ENCODE data around the gene CCDC8. TPM values are rescaled to one million over a fixed set of nuclear protein-coding genes. Genes with fewer than 3 reads are reported as not detected.
"Not testable (repeated sequence)": the region's sequence is repeated elsewhere in the genome, so short reads cannot be mapped to it uniquely, and the experiment has no call there.

Gene CCDC8
- 34.2 TPM for total RNA-seq
- long read RNA-seq, transcript CCDC8-201 (1 exons, 3,186 nt): major isoform, 127 of 127 reads
- long read RNA-seq, partial matches to known transcripts: 0 of 127 reads
- long read RNA-seq, other reads (novel, unspliced or antisense): 0 of 127 reads

GRCh38 chr19:46413262-46414031 lies at the start of gene CCDC8:
Gene CCDC8 (minus strand): TSS chr19:46413564. CDS start chr19:46412810, 754 bp downstream.
- intact Hi-C loops (cut with DNase I): no loop called here

GRCh38 chr19:46461537-46461936 lies 48.2 kb upstream of the CCDC8 start:
- peak; percentile 2 for DNase-seq (ENCODE audit: low spot score)
- intact Hi-C loops (cut with DNase I): no loop called here

More at GRCh38 chr19:46413262-46414031, at the start of gene CCDC8:
- peak; percentile 94 for DNase-seq (ENCODE audit: low spot score)

GRCh38 chr19:46460981-46461380 lies 47.6 kb upstream of the CCDC8 start:
- intact Hi-C loops (cut with DNase I): no loop called here
- DNase-seq (ENCODE audit: low spot score): no peak

- intact Hi-C loops (cut with DNase I): no loop called here
- DNase-seq (ENCODE audit: low spot score): no peak
These were observed 46.7 kb upstream of the CCDC8 start for GRCh38 chr19:46460055-46460454.

GRCh38 chr19:46456930-46457329 lies 43.6 kb upstream of the CCDC8 start:
- intact Hi-C loops (cut with DNase I): no loop called here
- DNase-seq (ENCODE audit: low spot score): no peak

- no peak for DNase-seq (ENCODE audit: low spot score)
- intact Hi-C loops (cut with DNase I): no loop called here
These were observed 40.9 kb upstream of the CCDC8 start for GRCh38 chr19:46454244-46454643.

- intact Hi-C loops (cut with DNase I): no loop called here
- DNase-seq (ENCODE audit: low spot score): no peak
These were observed 40.3 kb upstream of the CCDC8 start for GRCh38 chr19:46453661-46454060.

GRCh38 chr19:46452186-46452585 lies 38.8 kb upstream of the CCDC8 start:
- intact Hi-C loops (cut with DNase I): no loop called here

GRCh38 chr19:46451352-46451751 lies 38.0 kb upstream of the CCDC8 start:
- intact Hi-C loops (cut with DNase I): no loop called here
- no peak for DNase-seq (ENCODE audit: low spot score)

More at GRCh38 chr19:46452186-46452585, 38.8 kb upstream of the CCDC8 start:
- no peak for DNase-seq (ENCODE audit: low spot score)

GRCh38 chr19:46450737-46451136 lies 37.4 kb upstream of the CCDC8 start:
- intact Hi-C loops (cut with DNase I): no loop called here
- DNase-seq (ENCODE audit: low spot score): no peak

- intact Hi-C loops (cut with DNase I): no loop called here
- DNase-seq (ENCODE audit: low spot score): no peak
These were observed 35.9 kb upstream of the CCDC8 start for GRCh38 chr19:46449228-46449627.

- DNase-seq (ENCODE audit: low spot score): no peak
- intact Hi-C loops (cut with DNase I): no loop called here
These were observed 35.2 kb upstream of the CCDC8 start for GRCh38 chr19:46448601-46449000.

- DNase-seq (ENCODE audit: low spot score): no peak
- intact Hi-C loops (cut with DNase I): no loop called here
These were observed 34.5 kb upstream of the CCDC8 start for GRCh38 chr19:46447824-46448223.

- intact Hi-C loops (cut with DNase I): no loop called here
- no peak for DNase-seq (ENCODE audit: low spot score)
These were observed 33.6 kb upstream of the CCDC8 start for GRCh38 chr19:46447006-46447405.

GRCh38 chr19:46446021-46446420 lies 32.7 kb upstream of the CCDC8 start:
- DNase-seq (ENCODE audit: low spot score): no peak
- intact Hi-C loops (cut with DNase I): no loop called here

- intact Hi-C loops (cut with DNase I): no loop called here
- DNase-seq (ENCODE audit: low spot score): no peak
These were observed 29.6 kb upstream of the CCDC8 start for GRCh38 chr19:46442808-46443450.

GRCh38 chr19:46441866-46442265 lies 28.5 kb upstream of the CCDC8 start:
- DNase-seq (ENCODE audit: low spot score): no peak
- intact Hi-C loops (cut with DNase I): no loop called here

GRCh38 chr19:46435689-46436088 lies 22.3 kb upstream of the CCDC8 start:
- intact Hi-C loops (cut with DNase I); DNase-seq (ENCODE audit: low spot score): not testable (repeated sequence)

- DNase-seq (ENCODE audit: low spot score): no peak
- intact Hi-C loops (cut with DNase I): no loop called here
These were observed 21.6 kb upstream of the CCDC8 start for GRCh38 chr19:46435009-46435408.

GRCh38 chr19:46433470-46433869 lies 20.1 kb upstream of the CCDC8 start:
- intact Hi-C loops (cut with DNase I); DNase-seq (ENCODE audit: low spot score): not testable (repeated sequence)

GRCh38 chr19:46431824-46432223 lies 18.5 kb upstream of the CCDC8 start:
- intact Hi-C loops (cut with DNase I): no loop called here
- no peak for DNase-seq (ENCODE audit: low spot score)

All from cardiac septum (tissue), 1 donor.